HEK293 (cell line): Measurements from ENCODE around the gene CCDC124.

Experiments used
- CTCF ChIA-PET: fragments of 350-600 bp; formaldehyde crosslinking; extraction: SDS; loops from one replicate; lab custom pipeline; 2021; ENCODE audit warnings: antibody characterized with exemption; lab: Yijun Ruan, JAX
- POLR2A ChIA-PET: fragments of 300-600 bp; formaldehyde crosslinking; extraction: SDS; loops from one replicate; lab custom pipeline; 2020; ENCODE audit warnings: antibody characterized with exemption, inconsistent platforms; lab: Yijun Ruan, JAX
- H3K27ac ChIP-seq: fragments of 200-500 bp; sonication (Bioruptor generic); 2 replicates; pipeline ENCODE4 v1.5.1; 2014; ENCODE audit warnings: low read depth, low read length, control low read depth, inconsistent platforms; ENCODE audit errors: extremely low read depth
- H3K36me3 ChIP-seq, 2 experiments: fragments of 200-500 bp in 1 of 2; sonication (Bioruptor generic) in 1 of 2; 1 replicate in 1 of 2; 2 replicates in 1 of 2; pipeline ENCODE4 v1.5.1; 2014 to 2017; ENCODE audit warnings: inconsistent platforms in 2 of 2, low read length in 2 of 2; ENCODE audit not compliant: control insufficient read depth in 2 of 2, insufficient read depth in 1 of 2
- H3K4me1 ChIP-seq: fragments of 200-500 bp; sonication (Bioruptor generic); 2 replicates; pipeline ENCODE4 v1.5.1; 2014; ENCODE audit warnings: mild to moderate bottlenecking, low read length, inconsistent platforms; ENCODE audit not compliant: control insufficient read depth, insufficient read depth
- H3K4me3 ChIP-seq: 2 replicates; pipeline ENCODE4 v1.5.1; 2011; ENCODE audit warnings: low read depth, mild to moderate bottlenecking, control low read depth, low read length, moderate library complexity
- H3K9me3 ChIP-seq: fragments of 200-500 bp; sonication (Bioruptor generic); 2 replicates; pipeline ENCODE4 v1.5.1; 2014; ENCODE audit warnings: low read depth, low read length, inconsistent platforms; ENCODE audit not compliant: control insufficient read depth, insufficient read depth
- ATF2 ChIP-seq: fragments of 450-650 bp; formaldehyde crosslinking; IDR thresholded peaks from 2 replicates; pipeline ENCODE4 v1.5.1; 2016; ENCODE audit warnings: missing biosample characterization, missing genetic modification characterization, low read depth
- GLIS2 ChIP-seq: fragments of 450-650 bp; formaldehyde crosslinking; IDR thresholded peaks from 2 replicates; pipeline ENCODE4 v1.5.1; 2016; ENCODE audit warnings: missing biosample characterization, missing genetic modification characterization
- SCRT2 ChIP-seq: fragments of 450-650 bp; formaldehyde crosslinking; IDR thresholded peaks from 2 replicates; pipeline ENCODE4 v1.5.1; 2016; ENCODE audit warnings: missing biosample characterization, missing genetic modification characterization
- SP7 ChIP-seq: fragments of 450-650 bp; formaldehyde crosslinking; IDR thresholded peaks from 2 replicates; pipeline ENCODE4 v1.5.1; 2016; ENCODE audit warnings: missing biosample characterization, missing genetic modification characterization
- TRIM28 ChIP-seq: IDR thresholded peaks from 2 replicates; pipeline ENCODE4 v1.6.1; 2011; ENCODE audit warnings: low read length, control low read depth, borderline replicate concordance
- YY1 ChIP-seq: fragments of 450-650 bp; formaldehyde crosslinking; IDR thresholded peaks from 2 replicates; pipeline ENCODE4 v1.5.1; 2018; ENCODE audit warnings: missing biosample characterization, missing genetic modification characterization
- YY2 ChIP-seq: fragments of 450-650 bp; formaldehyde crosslinking; IDR thresholded peaks from 2 replicates; pipeline ENCODE4 v1.5.1; 2016; ENCODE audit warnings: missing biosample characterization, missing genetic modification characterization
- ZBTB10 ChIP-seq: fragments of 450-650 bp; formaldehyde crosslinking; IDR thresholded peaks from 2 replicates; pipeline ENCODE4 v1.5.1; 2016; ENCODE audit warnings: missing biosample characterization, missing genetic modification characterization
- ZBTB48 ChIP-seq: fragments of 450-650 bp; formaldehyde crosslinking; IDR thresholded peaks from 2 replicates; pipeline ENCODE4 v1.5.1; 2016; ENCODE audit warnings: missing biosample characterization, missing genetic modification characterization
- ZBTB49 ChIP-seq: fragments of 450-650 bp; formaldehyde crosslinking; IDR thresholded peaks from 2 replicates; pipeline ENCODE4 v1.5.1; 2016; ENCODE audit warnings: missing biosample characterization, missing genetic modification characterization, low read depth
- ZFHX2 ChIP-seq: fragments of 450-650 bp; formaldehyde crosslinking; conservative IDR thresholded peaks from 2 replicates; pipeline ENCODE4 v1.5.1; 2016; ENCODE audit warnings: missing biosample characterization, missing genetic modification characterization
- ZFP3 ChIP-seq: fragments of 450-650 bp; formaldehyde crosslinking; IDR thresholded peaks from 2 replicates; pipeline ENCODE4 v1.5.1; 2016; ENCODE audit warnings: low read depth, missing biosample characterization, missing genetic modification characterization
- ZNF112 ChIP-seq: fragments of 450-650 bp; formaldehyde crosslinking; IDR thresholded peaks from 2 replicates; pipeline ENCODE4 v1.5.0; 2017; ENCODE audit warnings: missing biosample characterization, missing genetic modification characterization
- ZNF175 ChIP-seq: fragments of 450-650 bp; formaldehyde crosslinking; IDR thresholded peaks from 2 replicates; pipeline ENCODE4 v1.5.1; 2016; ENCODE audit warnings: missing biosample characterization, missing genetic modification characterization
- ZNF184 ChIP-seq: fragments of 450-650 bp; IDR thresholded peaks from 2 replicates; pipeline ENCODE4 v1.5.1; 2018; ENCODE audit warnings: missing biosample characterization, mild to moderate bottlenecking, missing genetic modification characterization
- ZNF221 ChIP-seq: fragments of 450-650 bp; formaldehyde crosslinking; IDR thresholded peaks from 2 replicates; pipeline ENCODE4 v1.5.1; 2017; ENCODE audit warnings: missing biosample characterization, missing genetic modification characterization, borderline replicate concordance
- ZNF292 ChIP-seq: fragments of 450-650 bp; formaldehyde crosslinking; IDR thresholded peaks from 2 replicates; pipeline ENCODE4 v1.5.1; 2016; ENCODE audit warnings: low read depth, missing biosample characterization, missing genetic modification characterization, borderline replicate concordance
- ZNF350 ChIP-seq: fragments of 450-650 bp; formaldehyde crosslinking; IDR thresholded peaks from 2 replicates; pipeline ENCODE4 v1.5.0; 2017; ENCODE audit warnings: missing biosample characterization, mild to moderate bottlenecking, missing genetic modification characterization
- ZNF366 ChIP-seq: fragments of 450-650 bp; formaldehyde crosslinking; conservative IDR thresholded peaks from 2 replicates; pipeline ENCODE4 v1.5.1; 2016; ENCODE audit warnings: missing biosample characterization, missing genetic modification characterization
- ZNF426 ChIP-seq: fragments of 450-650 bp; formaldehyde crosslinking; IDR thresholded peaks from 2 replicates; pipeline ENCODE4 v1.5.1; 2017; ENCODE audit warnings: missing biosample characterization, missing genetic modification characterization, mild to moderate bottlenecking, inconsistent platforms, moderate library complexity
- ZNF585B ChIP-seq: fragments of 450-650 bp; formaldehyde crosslinking; IDR thresholded peaks from 2 replicates; pipeline ENCODE4 v1.5.1; 2016; ENCODE audit warnings: missing biosample characterization, missing genetic modification characterization
- ZNF621 ChIP-seq: fragments of 450-650 bp; formaldehyde crosslinking; IDR thresholded peaks from 2 replicates; pipeline ENCODE4 v1.5.1; 2017; ENCODE audit warnings: missing biosample characterization, missing genetic modification characterization
- ZNF658 ChIP-seq: fragments of 450-650 bp; formaldehyde crosslinking; IDR thresholded peaks from 2 replicates; pipeline ENCODE4; 2016; ENCODE audit warnings: missing biosample characterization, missing genetic modification characterization
- ZNF701 ChIP-seq: fragments of 450-650 bp; formaldehyde crosslinking; IDR thresholded peaks from 2 replicates; pipeline ENCODE4 v1.5.1; 2016; ENCODE audit warnings: missing biosample characterization, missing genetic modification characterization
- ZSCAN23 ChIP-seq: fragments of 450-650 bp; formaldehyde crosslinking; IDR thresholded peaks from 2 replicates; pipeline ENCODE4 v1.5.1; 2016; ENCODE audit warnings: missing biosample characterization, missing genetic modification characterization
- ZSCAN4 ChIP-seq: fragments of 450-650 bp; formaldehyde crosslinking; IDR thresholded peaks from 2 replicates; pipeline ENCODE4 v1.5.1; 2017; ENCODE audit warnings: missing biosample characterization, missing genetic modification characterization
- TF ChIP-seq, protein P1 (sequence below): fragments of 450-650 bp; formaldehyde crosslinking; IDR thresholded peaks from 2 replicates; pipeline ENCODE4 v1.5.1; 2017; ENCODE audit warnings: missing biosample characterization, missing genetic modification characterization
- TF ChIP-seq, protein P2 (sequence below): fragments of 450-650 bp; formaldehyde crosslinking; IDR thresholded peaks from 2 replicates; pipeline ENCODE4 v1.5.1; 2016; ENCODE audit warnings: missing biosample characterization, missing genetic modification characterization

Gene CCDC124

DNA sequence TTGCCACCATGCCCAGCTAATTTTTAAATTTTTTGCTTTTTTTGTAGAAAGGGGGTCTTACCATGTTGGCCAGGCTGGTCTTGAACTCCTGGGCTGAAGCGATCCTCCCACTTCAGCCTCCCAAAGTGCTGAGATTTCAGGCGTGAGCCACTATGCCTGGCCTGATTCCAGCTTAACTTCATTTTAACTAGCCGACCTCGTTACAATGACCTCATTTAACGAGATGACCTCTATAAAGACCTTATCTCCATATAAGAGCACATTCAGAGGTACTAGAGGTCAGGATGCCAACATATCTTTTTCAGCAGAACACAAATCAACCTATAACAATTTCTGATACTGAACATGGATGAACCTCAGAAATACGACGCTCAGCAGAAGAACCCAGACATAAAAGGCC is 44.7 kb downstream of the CCDC124 start:
- Histone ChIP-seq H3K27ac (no peak overlapping the region), H3K4me3 (no peak overlapping the region), H3K4me1 (no peaks in the 10 kb centered on the region), H3K36me3 (peaks cover 0 to 3% of the 10 kb centered on the region in 2 experiments; a peak in 1 of 3 replicates), H3K9me3 (no peaks in the 10 kb centered on the region)
- CTCF ChIA-PET: interaction anchor here (2.6 kb wide), 1 partner anchor 39 kb away, joined by 10 read pairs; no protein-coding TSS in a partner anchor
- POLR2A ChIA-PET: no interaction called here
- TF ChIP-seq ZBTB49 (tag by site-specific recombination) (no peak), ZNF426 (no peak), ZNF350 (tag by site-specific recombination) (no peak), GLIS2 (tag by site-specific recombination) (no peak), ZNF621 (no peak), ZFP3 (tag by site-specific recombination) (no peak), ZBTB10 (tag by site-specific recombination) (no peak), SP7 (tag by site-specific recombination) (peak; percentile 24; the same call in 1 of the 2 replicates), YY1 (tag by site-specific recombination) (no peak), YY2 (no peak), ZNF184 (tag by site-specific recombination) (no peak), TRIM28 (no peak), ZFHX2 (tag by site-specific recombination) (peak; percentile 8; the same call in 1 of the 2 replicates), ZNF292 (no peak), ZNF658 (tag by site-specific recombination) (no peak), ZSCAN23 (no peak), ZNF366 (tag by site-specific recombination) (no peak), ZSCAN4 (no peak), ZNF221 (no peak), ATF2 (tag by site-specific recombination) (peak; percentile 59), SCRT2 (tag by site-specific recombination) (no peak), ZBTB48 (tag by site-specific recombination) (no peak), ZNF112 (tag by site-specific recombination) (no peak), ZNF701 (tag by site-specific recombination) (no peak), ZNF585B (no peak), ZNF175 (tag by site-specific recombination) (no peak)
- TF ChIP-seq, protein P1, sequence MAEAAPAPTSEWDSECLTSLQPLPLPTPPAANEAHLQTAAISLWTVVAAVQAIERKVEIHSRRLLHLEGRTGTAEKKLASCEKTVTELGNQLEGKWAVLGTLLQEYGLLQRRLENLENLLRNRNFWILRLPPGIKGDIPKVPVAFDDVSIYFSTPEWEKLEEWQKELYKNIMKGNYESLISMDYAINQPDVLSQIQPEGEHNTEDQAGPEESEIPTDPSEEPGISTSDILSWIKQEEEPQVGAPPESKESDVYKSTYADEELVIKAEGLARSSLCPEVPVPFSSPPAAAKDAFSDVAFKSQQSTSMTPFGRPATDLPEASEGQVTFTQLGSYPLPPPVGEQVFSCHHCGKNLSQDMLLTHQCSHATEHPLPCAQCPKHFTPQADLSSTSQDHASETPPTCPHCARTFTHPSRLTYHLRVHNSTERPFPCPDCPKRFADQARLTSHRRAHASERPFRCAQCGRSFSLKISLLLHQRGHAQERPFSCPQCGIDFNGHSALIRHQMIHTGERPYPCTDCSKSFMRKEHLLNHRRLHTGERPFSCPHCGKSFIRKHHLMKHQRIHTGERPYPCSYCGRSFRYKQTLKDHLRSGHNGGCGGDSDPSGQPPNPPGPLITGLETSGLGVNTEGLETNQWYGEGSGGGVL: no peak
- TF ChIP-seq, protein P2, sequence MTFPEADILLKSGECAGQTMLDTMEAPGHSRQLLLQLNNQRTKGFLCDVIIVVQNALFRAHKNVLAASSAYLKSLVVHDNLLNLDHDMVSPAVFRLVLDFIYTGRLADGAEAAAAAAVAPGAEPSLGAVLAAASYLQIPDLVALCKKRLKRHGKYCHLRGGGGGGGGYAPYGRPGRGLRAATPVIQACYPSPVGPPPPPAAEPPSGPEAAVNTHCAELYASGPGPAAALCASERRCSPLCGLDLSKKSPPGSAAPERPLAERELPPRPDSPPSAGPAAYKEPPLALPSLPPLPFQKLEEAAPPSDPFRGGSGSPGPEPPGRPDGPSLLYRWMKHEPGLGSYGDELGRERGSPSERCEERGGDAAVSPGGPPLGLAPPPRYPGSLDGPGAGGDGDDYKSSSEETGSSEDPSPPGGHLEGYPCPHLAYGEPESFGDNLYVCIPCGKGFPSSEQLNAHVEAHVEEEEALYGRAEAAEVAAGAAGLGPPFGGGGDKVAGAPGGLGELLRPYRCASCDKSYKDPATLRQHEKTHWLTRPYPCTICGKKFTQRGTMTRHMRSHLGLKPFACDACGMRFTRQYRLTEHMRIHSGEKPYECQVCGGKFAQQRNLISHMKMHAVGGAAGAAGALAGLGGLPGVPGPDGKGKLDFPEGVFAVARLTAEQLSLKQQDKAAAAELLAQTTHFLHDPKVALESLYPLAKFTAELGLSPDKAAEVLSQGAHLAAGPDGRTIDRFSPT: peak; percentile 83
